Measurements from ENCODE around the gene ZNF525. TPM values are rescaled to one million over a fixed set of nuclear protein-coding genes. Genes with fewer than 3 reads are reported as not detected.
"Not testable (repeated sequence)": the region's sequence is repeated elsewhere in the genome, so short reads cannot be mapped to it uniquely, and the experiment has no call there.

Gene ZNF525
- total and polyA plus RNA-seq, 4 experiments from 2014 or later = 2.4 to 36.6 (median 22.9) TPM

DNA sequence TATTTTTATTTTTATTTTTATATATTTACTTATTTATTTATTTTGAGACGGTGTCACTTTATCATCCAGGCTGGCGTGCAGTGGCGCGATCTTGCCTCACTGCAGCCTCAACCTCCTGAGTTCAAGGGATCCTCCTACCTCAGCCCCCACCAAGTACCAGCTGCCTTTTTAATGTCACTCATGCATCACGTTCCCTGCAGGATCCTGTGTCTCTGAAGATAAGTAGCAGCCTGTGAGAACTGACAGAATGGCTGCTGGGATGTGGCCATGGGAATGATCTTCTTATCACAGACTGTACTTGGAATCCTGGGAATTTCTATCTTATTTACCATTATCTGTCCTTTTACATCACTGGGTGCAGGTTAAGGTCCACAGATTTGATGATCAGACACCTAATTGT lies 57.0 kb downstream of the ZNF525 start:
- Histone ChIP-seq H3K9me3 (ENCODE audit: control insufficient read depth in 1 of 2, low read length in 2 of 2) (peaks cover 0 to 5% of the 10 kb centered on the region in 2 donors), H3K36me3 (ENCODE audit: insufficient read depth, low read length) (no peaks in the 10 kb centered on the region), H3K27ac (ENCODE audit: low read depth, low read length) (no peak overlapping the region), H3K27me3 (ENCODE audit: insufficient read depth, low read length) (no peaks in the 10 kb centered on the region), H3K4me3 (ENCODE audit: low read length in 2 of 2) (no peak overlapping the region), H3K4me1 (ENCODE audit: insufficient read depth, low read length) (no peaks in the 10 kb centered on the region)
- Mint-ChIP-seq H3K4me3 (no peak overlapping the region), H3K27me3 (no peaks in the 10 kb centered on the region), H3K27ac (no peak overlapping the region), H3K4me1 (peaks cover 2 to 5% (median 3%) of the 10 kb centered on the region in 4 donors), H3K36me3 (peaks cover 0 to 1% of the 10 kb centered on the region in 2 donors), H3K9me3 (peaks cover 0 to 23% (median 17%) of the 10 kb centered on the region in 8 donors)
- no peak for DNase-seq
- ChIA-PET POLR2A (ENCODE audit: partially characterized antibody) (no interaction called here), CTCF (ENCODE audit: partially characterized antibody) (no interaction called here)
- intact Hi-C loops (cut with micrococcal nuclease) = no loop called here

DNA sequence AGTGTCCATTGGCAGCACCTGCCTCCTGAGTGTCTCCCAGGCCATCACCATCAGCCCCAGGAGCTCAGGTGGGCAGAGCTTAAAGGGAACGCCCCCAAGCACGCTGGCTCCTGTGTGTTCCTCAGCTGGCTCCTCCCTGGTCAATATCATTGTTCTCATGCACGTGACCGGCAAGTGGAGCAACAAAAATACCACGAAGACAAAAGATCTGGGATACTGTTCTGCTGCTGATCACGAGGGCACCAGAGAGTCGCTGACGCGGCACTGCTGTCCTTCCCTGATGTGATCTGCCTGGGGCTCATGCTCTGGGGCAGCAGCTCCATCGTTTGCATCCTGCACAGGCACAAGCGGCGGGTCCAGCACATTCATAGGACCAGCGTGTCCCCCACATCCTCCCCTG lies 57.6 kb downstream of the ZNF525 start:
- intact Hi-C loops (cut with micrococcal nuclease); H3K4me3 ChIP-seq (ENCODE audit: low read length in 2 of 2); H3K36me3 ChIP-seq (ENCODE audit: insufficient read depth, low read length); DNase-seq; H3K4me1 ChIP-seq (ENCODE audit: insufficient read depth, low read length); H3K27ac Mint-ChIP-seq; H3K27ac ChIP-seq (ENCODE audit: low read depth, low read length); H3K4me3 Mint-ChIP-seq; H3K4me1 Mint-ChIP-seq; H3K9me3 ChIP-seq (ENCODE audit: control insufficient read depth in 1 of 2, low read length in 2 of 2); POLR2A ChIA-PET (ENCODE audit: partially characterized antibody); CTCF ChIA-PET (ENCODE audit: partially characterized antibody); H3K27me3 Mint-ChIP-seq; H3K27me3 ChIP-seq (ENCODE audit: insufficient read depth, low read length); H3K36me3 Mint-ChIP-seq: not testable (repeated sequence)
- H3K9me3 Mint-ChIP-seq = peaks cover 0 to 18% (median 13%) of the 10 kb centered on the region in 8 donors

DNA sequence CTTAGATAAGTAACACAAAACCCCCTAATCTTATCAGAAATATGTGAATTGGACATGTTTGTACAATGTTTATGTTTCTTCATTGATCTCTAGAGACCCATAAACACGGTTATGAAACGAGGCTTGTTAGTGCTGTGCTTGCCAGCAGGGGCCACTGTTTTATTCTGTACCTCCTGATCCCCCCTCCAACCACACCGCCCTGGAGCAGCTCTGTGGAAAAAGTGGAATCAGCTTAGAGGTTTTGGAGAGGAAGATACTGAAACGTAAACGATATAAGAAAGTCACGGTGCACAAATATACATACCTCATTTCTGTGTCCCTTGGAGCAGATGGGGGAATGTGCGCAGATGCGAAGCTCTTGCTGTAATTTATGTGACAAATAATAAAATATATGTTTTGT lies 58.2 kb downstream of the ZNF525 start:
- CTCF ChIA-PET (ENCODE audit: partially characterized antibody) = interaction anchor here (0.9 kb wide), 1 partner anchor 354 kb away, joined by 3 read pairs; no protein-coding TSS in a partner anchor

DNA sequence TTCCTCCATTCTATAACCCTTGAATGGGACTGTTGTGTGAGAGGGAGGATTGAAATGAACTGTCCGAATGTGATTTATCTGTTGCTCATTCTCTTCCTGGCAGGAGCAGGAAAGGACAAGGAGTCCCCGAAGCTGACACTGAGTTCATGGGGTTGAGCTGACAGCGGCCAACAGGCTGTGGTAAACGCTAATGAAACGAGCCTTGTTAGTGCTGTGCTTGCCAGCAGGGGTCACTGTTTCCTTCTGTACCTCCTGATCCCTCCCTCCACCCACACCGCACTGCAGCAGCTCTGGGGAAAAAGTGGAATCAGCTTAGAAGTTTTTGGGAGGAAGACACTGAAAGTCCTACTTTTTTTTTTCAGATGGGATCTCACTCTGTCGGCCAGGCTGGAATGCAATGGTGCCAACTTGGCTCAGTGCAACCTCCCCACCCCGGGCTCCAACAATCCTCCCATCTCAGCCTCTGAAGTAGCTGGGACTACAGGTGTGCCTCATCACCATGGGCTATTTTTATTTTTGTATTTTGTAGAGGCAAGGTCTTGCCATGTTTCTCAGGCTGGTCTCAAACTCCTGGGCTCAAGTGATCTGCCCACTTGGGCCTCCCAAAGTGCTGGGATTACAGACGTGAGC lies 59.6 kb downstream of the ZNF525 start:
- H3K9me3 Mint-ChIP-seq = peaks cover 0 to 8% (median under 1%) of the 10 kb centered on the region in 8 donors
- ChIA-PET POLR2A (ENCODE audit: partially characterized antibody) (interaction anchor here (1.2 kb wide), 1 partner anchor 230 kb away, joined by 5 read pairs; no protein-coding TSS in a partner anchor), CTCF (ENCODE audit: partially characterized antibody) (interaction anchor here (0.5 to 2.0 kb wide), 20 partner anchors 9 to 332 kb away, joined by 3 to 12 read pairs (median 5); no protein-coding TSS in a partner anchor)
- H3K27me3 Mint-ChIP-seq = no peaks in the 10 kb centered on the region
- no peak overlapping the region for H3K4me3 Mint-ChIP-seq
- Histone ChIP-seq H3K4me3 (ENCODE audit: low read length in 2 of 2) (no peak overlapping the region), H3K27me3 (ENCODE audit: insufficient read depth, low read length) (no peaks in the 10 kb centered on the region), H3K4me1 (ENCODE audit: insufficient read depth, low read length) (no peaks in the 10 kb centered on the region), H3K36me3 (ENCODE audit: insufficient read depth, low read length) (no peaks in the 10 kb centered on the region), H3K27ac (ENCODE audit: low read depth, low read length) (no peak overlapping the region), H3K9me3 (ENCODE audit: control insufficient read depth in 1 of 2, low read length in 2 of 2) (no peaks in the 10 kb centered on the region)
- no peaks in the 10 kb centered on the region for H3K36me3 Mint-ChIP-seq
- peak overlapping the region in 2 of 7 donors; percentile 16 to 45 for H3K27ac Mint-ChIP-seq
- intact Hi-C loops (cut with micrococcal nuclease) = no loop called here
- peak; percentile 57 to 63 (median 60) for DNase-seq
- peaks cover 2 to 5% (median 3%) of the 10 kb centered on the region in 4 donors for H3K4me1 Mint-ChIP-seq

More for the DNA sequence above, 58.2 kb downstream of the ZNF525 start:
- H3K9me3 Mint-ChIP-seq = peaks cover 0 to 16% (median 10%) of the 10 kb centered on the region in 8 donors
- H3K4me3 Mint-ChIP-seq; intact Hi-C loops (cut with micrococcal nuclease); H3K4me1 Mint-ChIP-seq; POLR2A ChIA-PET (ENCODE audit: partially characterized antibody); H3K36me3 ChIP-seq (ENCODE audit: insufficient read depth, low read length); H3K27ac Mint-ChIP-seq; H3K27ac ChIP-seq (ENCODE audit: low read depth, low read length); H3K27me3 ChIP-seq (ENCODE audit: insufficient read depth, low read length); DNase-seq; H3K4me1 ChIP-seq (ENCODE audit: insufficient read depth, low read length); H3K36me3 Mint-ChIP-seq; H3K9me3 ChIP-seq (ENCODE audit: control insufficient read depth in 1 of 2, low read length in 2 of 2); H3K27me3 Mint-ChIP-seq; H3K4me3 ChIP-seq (ENCODE audit: low read length in 2 of 2): not testable (repeated sequence)

DNA sequence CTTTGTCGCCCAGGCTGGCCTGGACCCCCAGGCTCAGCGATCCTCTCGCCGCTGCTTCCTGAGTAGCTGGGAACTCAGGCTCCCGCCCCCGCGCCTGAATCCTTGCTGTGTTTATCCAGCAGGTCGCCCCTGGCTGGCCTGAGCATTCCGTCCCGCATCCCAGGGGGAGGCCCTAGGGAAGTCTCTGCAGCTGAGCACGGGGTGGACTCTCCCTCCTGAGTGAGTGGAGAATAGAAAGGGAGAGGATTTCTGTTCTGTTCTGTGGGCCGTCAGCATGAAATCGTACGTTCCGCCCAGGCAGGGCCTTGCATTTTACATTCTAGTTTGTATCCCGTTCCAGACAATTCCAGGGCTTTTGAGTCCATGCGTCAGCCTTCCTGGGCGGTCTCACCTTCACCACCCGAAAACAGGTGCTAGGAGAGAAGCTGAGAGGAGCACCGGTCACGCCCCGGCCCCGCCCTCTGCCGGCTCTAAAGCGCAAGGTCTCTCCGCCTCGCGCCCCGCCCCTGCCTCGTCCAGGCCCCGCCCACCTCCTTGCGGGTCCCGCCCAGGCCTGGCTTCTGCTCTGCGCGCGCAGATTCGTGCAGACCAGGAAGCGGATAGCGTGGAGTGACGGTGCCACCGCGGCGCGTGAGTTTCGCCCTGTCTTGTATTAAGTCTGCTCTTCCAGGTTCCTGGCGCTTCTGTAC lies 66.0 kb downstream of the ZNF525 start, which contains the start of gene ZNF761:
ZNF761 (plus strand) TSS at position 586 of the 689 bp plus-strand sequence. CDS start 15,285 bp downstream, outside the sequence.
- ChIA-PET CTCF (ENCODE audit: partially characterized antibody) (interaction anchor here (1.6 kb wide), 1 partner anchor 236 kb away, joined by 3 read pairs; no protein-coding TSS in a partner anchor), POLR2A (ENCODE audit: partially characterized antibody) (no interaction called here)
- peaks cover 15% of the 10 kb centered on the region for H3K4me1 ChIP-seq (ENCODE audit: insufficient read depth, low read length)
- Mint-ChIP-seq H3K27me3 (no peaks in the 10 kb centered on the region), H3K4me3 (peak within 1 kb of the TSS; percentile 97 to 100 (median 98)), H3K36me3 (peaks cover 31 to 36% of the 10 kb centered on the region in 2 donors), H3K9me3 (peaks cover 0 to 12% (median 9%) of the 10 kb centered on the region in 8 donors), H3K4me1 (peaks cover 17 to 45% (median 30%) of the 10 kb centered on the region in 4 donors), H3K27ac (peak within 1 kb of the TSS; percentile 92 to 99 (median 97))
- peaks cover 14% of the 10 kb centered on the region for H3K36me3 ChIP-seq (ENCODE audit: insufficient read depth, low read length)
- H3K4me3 ChIP-seq (ENCODE audit: low read length in 2 of 2) = peak within 1 kb of the TSS; percentile 77 to 80
- H3K27me3 ChIP-seq (ENCODE audit: insufficient read depth, low read length) = no peaks in the 10 kb centered on the region
- H3K9me3 ChIP-seq (ENCODE audit: control insufficient read depth in 1 of 2, low read length in 2 of 2) = no peaks in the 10 kb centered on the region
- intact Hi-C loops (cut with micrococcal nuclease) = loop anchor here (1.0 to 5.0 kb wide), 7 partner anchors 36 to 771 kb away; partner anchors contain the start of genes RPS9, ZNF525, ZNF765 and ZNF813
- H3K27ac ChIP-seq (ENCODE audit: low read depth, low read length) = peak within 1 kb of the TSS; percentile 68
- DNase-seq = peak; percentile 95 to 99 (median 97)

DNA sequence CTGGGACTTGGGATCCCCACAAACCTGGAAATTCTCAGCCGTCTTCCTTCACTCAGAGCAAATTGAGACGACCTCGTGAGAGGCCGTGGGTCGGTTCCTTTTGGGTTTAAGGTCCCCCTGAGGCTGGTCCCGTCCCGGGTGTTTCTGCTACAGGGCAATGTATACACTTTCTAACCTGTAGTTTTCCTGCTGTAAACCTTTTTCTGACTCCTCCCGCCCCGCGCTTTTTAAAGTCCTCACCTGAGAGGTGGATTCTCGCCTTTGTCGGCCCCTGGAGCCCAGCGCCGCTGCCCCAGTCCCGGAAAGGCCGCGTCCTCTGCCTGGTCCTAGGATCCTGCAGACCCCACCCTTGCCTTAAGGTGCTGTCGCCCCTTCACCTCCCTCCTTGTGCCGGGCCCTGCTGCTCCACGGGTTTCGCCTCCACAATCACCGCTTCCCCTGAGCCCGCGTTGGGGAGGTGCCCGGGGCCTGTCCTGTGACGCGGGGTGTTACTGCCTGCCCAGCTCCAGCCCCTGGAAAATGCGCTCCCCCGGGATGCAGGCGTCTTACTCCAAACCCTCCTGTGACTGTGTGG lies 66.7 kb downstream of the ZNF525 start:
- peak in 1 of 5 donors; percentile 50 for DNase-seq
- no peaks in the 10 kb centered on the region for H3K9me3 ChIP-seq (ENCODE audit: control insufficient read depth in 1 of 2, low read length in 2 of 2)
- H3K4me1 Mint-ChIP-seq = peaks cover 17 to 45% (median 30%) of the 10 kb centered on the region in 4 donors

More for the DNA sequence above, 66.7 kb downstream of the ZNF525 start:
- H3K4me1 ChIP-seq (ENCODE audit: insufficient read depth, low read length) = peaks cover 15% of the 10 kb centered on the region
- H3K4me3 ChIP-seq (ENCODE audit: low read length in 2 of 2) = peak overlapping the region; percentile 77 to 80
- peaks cover 18% of the 10 kb centered on the region for H3K36me3 ChIP-seq (ENCODE audit: insufficient read depth, low read length)
- H3K36me3 Mint-ChIP-seq = peaks cover 36 to 40% of the 10 kb centered on the region in 2 donors
- ChIA-PET CTCF (ENCODE audit: partially characterized antibody) (interaction anchor here (1.6 kb wide), 1 partner anchor 237 kb away, joined by 3 read pairs; no protein-coding TSS in a partner anchor), POLR2A (ENCODE audit: partially characterized antibody) (no interaction called here)
- H3K27ac ChIP-seq (ENCODE audit: low read depth, low read length) = peak overlapping the region; percentile 68
- intact Hi-C loops (cut with micrococcal nuclease) = loop anchor here (5.0 kb wide), 1 partner anchor 770 kb away; the partner anchor contains the start of gene RPS9
- H3K27me3 Mint-ChIP-seq = no peaks in the 10 kb centered on the region
- H3K27me3 ChIP-seq (ENCODE audit: insufficient read depth, low read length) = no peaks in the 10 kb centered on the region
- H3K4me3 Mint-ChIP-seq = peak overlapping the region; percentile 97 to 100 (median 98)
- peaks cover 0 to 15% (median 11%) of the 10 kb centered on the region in 8 donors for H3K9me3 Mint-ChIP-seq
- H3K27ac Mint-ChIP-seq = peak overlapping the region; percentile 92 to 99 (median 97)
